ENCODE measurements around the gene RYR1. TPM values are rescaled to one million over a fixed set of nuclear protein-coding genes. Genes with fewer than 3 reads are reported as not detected.

RYR1 gene
- total and polyA plus RNA-seq, 2 of the 8 experiments (the other 6 are each of a cell fraction or from before 2014, with no cell fraction given): 5.8 to 11.8 TPM

- Histone ChIP-seq H2BK15ac (ENCODE audit: low read length) (no peak overlapping the region), H3K4me2 (ENCODE audit: insufficient read depth in 1 of 2, low read depth in 2 of 2, low read length in 2 of 2) (no peak overlapping the region), H3K36me3 (ENCODE audit: control insufficient read depth in 2 of 4, insufficient read depth in 4 of 4, low read length in 3 of 4) (peaks cover 0 to 9% (median 1%) of the 10 kb centered on the region in 4 experiments; a peak in 2 of 8 replicates), H2AFZ (ENCODE audit: low read length) (no peak overlapping the region), H2BK5ac (ENCODE audit: low read depth, low read length) (no peak overlapping the region), H2BK12ac (ENCODE audit: low read depth, low read length) (no peak overlapping the region), H2BK20ac (ENCODE audit: low read length) (no peak overlapping the region), H2AK5ac (ENCODE audit: low read depth, low read length) (no peak overlapping the region), H4K8ac (ENCODE audit: extremely low read depth, insufficient read depth, low read length) (peak overlapping the region; percentile 28; the same call in 1 of the 2 replicates), H3K27ac (ENCODE audit: low read depth, low read length) (no peak overlapping the region), H3K4ac (replicated peaks; ENCODE audit: insufficient read length, low read depth, low read length) (no peak overlapping the region), H4K5ac (ENCODE audit: insufficient read length, low read depth, low read length) (no peak overlapping the region), H3K27me3 (replicated peaks in 1 of 4; ENCODE audit: control insufficient read depth in 3 of 4, extremely low read depth in 1 of 4, insufficient read depth in 3 of 4, low read length in 3 of 4) (no peaks in the 10 kb centered on the region), H3K9ac (replicated peaks in 1 of 4; ENCODE audit: extremely low read depth in 1 of 4, low read depth in 3 of 4, low read length in 3 of 4) (no peak overlapping the region), H4K91ac (replicated peaks; ENCODE audit: insufficient read length, low read length) (no peak overlapping the region), H3K18ac (ENCODE audit: extremely low read depth, low read length) (no peak overlapping the region), H3K56ac (replicated peaks; ENCODE audit: insufficient read length, low read depth, low read length) (no peak overlapping the region), H3K79me1 (ENCODE audit: low read depth, low read length) (no peaks in the 10 kb centered on the region), H3K23ac (ENCODE audit: insufficient read length) (no peak overlapping the region), H3K4me3 (ENCODE audit: extremely low read depth in 1 of 4, insufficient read depth in 2 of 4, low read depth in 3 of 4, low read length in 4 of 4) (no peak overlapping the region), H3K14ac (ENCODE audit: insufficient read length) (no peak overlapping the region), H4K20me1 (replicated peaks in 1 of 2; ENCODE audit: control insufficient read depth in 1 of 2, insufficient read depth in 2 of 2, low read length in 2 of 2) (peaks cover 0 to 2% of the 10 kb centered on the region in 2 experiments), H3K79me2 (ENCODE audit: control insufficient read depth in 1 of 2, insufficient read depth in 2 of 2, low read length in 2 of 2) (no peaks in the 10 kb centered on the region), H3K4me1 (replicated peaks in 1 of 4; ENCODE audit: control insufficient read depth in 3 of 4, insufficient read depth in 4 of 4, low read length in 3 of 4) (no peaks in the 10 kb centered on the region), H2BK120ac (replicated peaks; ENCODE audit: low read depth, low read length) (no peak overlapping the region), H3K23me2 (ENCODE audit: low read depth, low read length) (peaks cover 5% of the 10 kb centered on the region; the same call in 1 of the 2 replicates), H3K9me3 (ENCODE audit: insufficient read depth in 2 of 2, low read depth in 1 of 2, low read length in 1 of 2) (no peaks in the 10 kb centered on the region)
- WGBS, 2 experiments (ENCODE audit: extremely low coverage in 1 of 2, insufficient coverage in 1 of 2, insufficient read length in 1 of 2, insufficient replicate concordance in 2 of 2, low coverage in 1 of 2, low lambda C conversion rate in 2 of 2, missing lambda C conversion rate in 1 of 2): 89% methylated on average over 21 of the region's 26 CpGs; no CpG with 5 or more reads in 1 of the 2 experiments
- ChIA-PET POLR2A (ENCODE audit: partially characterized antibody) (interaction anchor here (1.0 kb wide), 1 partner anchor 16 kb away, joined by 3 read pairs; no protein-coding TSS in a partner anchor), CTCF (ENCODE audit: partially characterized antibody) (interaction anchor here (1.3 kb wide), 1 partner anchor 119 kb away, joined by 3 read pairs; no protein-coding TSS in a partner anchor)
- FAIRE-seq (no peak), DNase-seq (ENCODE audit: low read depth in 1 of 2, low spot score in 2 of 2) (no peak)
- TF ChIP-seq KDM1A (IDR thresholded peaks at IDR 0.05; ENCODE audit: borderline replicate concordance, low read length) (no peak), PHF8 (conservative IDR thresholded peaks at IDR 0.05; ENCODE audit: low read depth, low read length) (no peak), GTF2F1 (IDR thresholded peaks at IDR 0.05; ENCODE audit: borderline replicate concordance, low read depth, low read length) (no peak), BCL11A (IDR thresholded peaks at IDR 0.05; ENCODE audit: low read depth in 2 of 2, low read length in 2 of 2) (no peak)
Observed at GRCh38 chr19:38519168-38519567, 85.7 kb downstream of the RYR1 start.
